Measurements from ENCODE around the gene GAREM1. TPM values are rescaled to one million over a fixed set of nuclear protein-coding genes. Genes with fewer than 3 reads are reported as not detected.

The GAREM1 gene
- total RNA-seq, 1 experiment from 2014 or later, result 11.1 TPM

GRCh38 chr18:32454593-32454992 is 16.1 kb downstream of the GAREM1 start:
- H3K27me3 ChIP-seq (ENCODE audit: insufficient read depth, low read length), result no peaks in the 10 kb centered on the region
- POLR2A ChIA-PET, result no interaction called here
- H3K9me3 ChIP-seq (ENCODE audit: control insufficient read depth in 1 of 2, insufficient read depth in 1 of 2, low read depth in 1 of 2, low read length in 2 of 2), result no peaks in the 10 kb centered on the region
- no peak overlapping the region for H3K4me3 ChIP-seq (replicated peaks in 1 of 2; ENCODE audit: low read depth in 1 of 2, low read length in 2 of 2)
- no peaks in the 10 kb centered on the region for H3K4me1 ChIP-seq (ENCODE audit: control insufficient read depth in 1 of 2, insufficient read depth in 2 of 2, low read length in 2 of 2)
- no peak overlapping the region for H2AFZ ChIP-seq (ENCODE audit: low read depth, low read length, poor library complexity, severe bottlenecking)
- CTCF ChIA-PET, result interaction anchor here (2.5 kb wide), 1 partner anchor 15 kb away, joined by 8 read pairs; no protein-coding TSS in a partner anchor
- no peak overlapping the region for H3K4me2 ChIP-seq (ENCODE audit: low read length)
- no peaks in the 10 kb centered on the region; the same call in 1 of the 2 replicates for H3K79me2 ChIP-seq (ENCODE audit: insufficient read depth, low read length)
- BruUV-seq (replicated peaks), result no TSS peak
- no peaks in the 10 kb centered on the region for H3K36me3 ChIP-seq (ENCODE audit: control insufficient read depth in 1 of 2, insufficient read depth in 2 of 2, low read length in 2 of 2)
- intact Hi-C loops (cut with micrococcal nuclease), result no loop called here
- H4K20me1 ChIP-seq (ENCODE audit: insufficient read depth), result no peaks in the 10 kb centered on the region
- H3K9ac ChIP-seq (ENCODE audit: low read length), result no peak overlapping the region
- DNase-seq (ENCODE audit: low read depth, low spot score) (no peak), ATAC-seq (no peak)
- TF ChIP-seq SIN3A (IDR thresholded peaks at IDR 0.05; ENCODE audit: low read depth), result no peak
- TF ChIP-seq POLR2A (IDR thresholded peaks at IDR 0.05; ENCODE audit: borderline replicate concordance, extremely low read depth, insufficient read depth, insufficient read length), result no peak
- no peak for TF ChIP-seq YY1 (IDR thresholded peaks at IDR 0.05; ENCODE audit: extremely low read depth, insufficient replicate concordance, low read depth, low read length)
- TF ChIP-seq EZH2phosphoT487 (IDR thresholded peaks at IDR 0.05; ENCODE audit: borderline replicate concordance), result no peak
- no peak for TF ChIP-seq FOSL1 (IDR thresholded peaks at IDR 0.05; ENCODE audit: low read depth)
- TF ChIP-seq SP1 (IDR thresholded peaks at IDR 0.05; ENCODE audit: low read depth), result no peak
- no peak for TF ChIP-seq RAD21 (IDR thresholded peaks at IDR 0.05; ENCODE audit: low read depth)
- no peak for TF ChIP-seq TCF7L2 (IDR thresholded peaks at IDR 0.05; ENCODE audit: borderline replicate concordance, extremely low read depth, insufficient read depth, insufficient read length)
- no peak for TF ChIP-seq REST (IDR thresholded peaks at IDR 0.05; ENCODE audit: low read depth)
- TF ChIP-seq CBX3 (IDR thresholded peaks at IDR 0.05; ENCODE audit: low read depth), result no peak
- no peak for TF ChIP-seq ZBTB33 (IDR thresholded peaks at IDR 0.05; ENCODE audit: extremely low read depth, insufficient replicate concordance, low read length)
- no peak for TF ChIP-seq EZH2 (IDR thresholded peaks at IDR 0.05)
- no peak for TF ChIP-seq JUND (IDR thresholded peaks at IDR 0.05)
- TF ChIP-seq ELF1 (IDR thresholded peaks at IDR 0.05; ENCODE audit: borderline replicate concordance, low read depth), result no peak
- no peak for TF ChIP-seq ATF3 (IDR thresholded peaks at IDR 0.05)
- no peak for TF ChIP-seq ZNF274 (IDR thresholded peaks at IDR 0.05; ENCODE audit: low read depth, low read length)
- TF ChIP-seq, protein P1, sequence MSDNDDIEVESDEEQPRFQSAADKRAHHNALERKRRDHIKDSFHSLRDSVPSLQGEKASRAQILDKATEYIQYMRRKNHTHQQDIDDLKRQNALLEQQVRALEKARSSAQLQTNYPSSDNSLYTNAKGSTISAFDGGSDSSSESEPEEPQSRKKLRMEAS (IDR thresholded peaks at IDR 0.05), result no peak
- TF ChIP-seq ZFX (IDR thresholded peaks at IDR 0.05), result no peak
- TF ChIP-seq EGR1 (IDR thresholded peaks at IDR 0.05; ENCODE audit: low read depth), result no peak
- TF ChIP-seq POLR2AphosphoS5 (IDR thresholded peaks at IDR 0.05; ENCODE audit: low read depth, low read length), result no peak
- 0 out of 2 replicates have a peak, but pooled peaks cover 3% of the 10 kb centered on the region for H3K9me2 ChIP-seq (ENCODE audit: insufficient read depth)
- H3K27ac ChIP-seq (ENCODE audit: low read depth, low read length), result no peak overlapping the region
- RAD21 ChIA-PET (ENCODE audit: low non-redundant PET in 1 of 2, low total read pairs in 2 of 2, uncharacterized antibody in 2 of 2, unreplicated experiment in 2 of 2), result no interaction called here

Measured in HCT116 (cell line).